Activated naive CD4-positive, alpha-beta T cell treated with anti-CD3 and anti-CD28 coated beads, Interleukin-2, amount 50 U/mL, for 72 hours (primary cell): ENCODE results near the gene MRGPRX1. TPM values are rescaled to one million over a fixed set of nuclear protein-coding genes. Genes with fewer than 3 reads are reported as not detected.
"Not testable (repeated sequence)": the region's sequence is repeated elsewhere in the genome, so short reads cannot be mapped to it uniquely, and the experiment has no call there.

ENCODE experiments used
- ATAC-seq, 2 donors: fragments of 150-1000 bp; cut with Tn5 transposase; 2 replicates each; pipeline ENCODE4 v1.10.0; 2021; ENCODE audit warnings: mild to moderate bottlenecking in 2 of 2, moderate library complexity in 2 of 2
- DNase-seq, 2 donors: peaks; one replicate each; pipeline ENCODE4 v3.0.0; 2021 to 2022; ENCODE audit warnings: low spot score in 2 of 2
- H3K27ac Mint-ChIP-seq, 2 donors: one replicate each; pipeline ENCODE4 v1.8.0; 2022; ENCODE audit warnings: mild to moderate bottlenecking in 2 of 2, mixed read lengths in 2 of 2
- H3K36me3 Mint-ChIP-seq, 2 donors: one replicate each; pipeline ENCODE4 v1.8.0; 2022; ENCODE audit warnings: mixed read lengths in 2 of 2
- H3K9me3 Mint-ChIP-seq, 2 donors: one replicate each; pipeline ENCODE4 v1.8.0; 2022; ENCODE audit warnings: mixed read lengths in 2 of 2
- total RNA-seq, 2 donors: library from RNA; stranded (reverse); gene quantifications; one replicate each; pipeline ENCODE4 v1.2.3, GENCODE V29; 2022

Gene MRGPRX1
- total RNA-seq, 2 donors from 2014 or later, result not detected

GRCh38 chr11:18900151-18900611, 39.0 kb downstream of the MRGPRX1 start:
- not testable (repeated sequence) for DNase-seq, H3K36me3 Mint-ChIP-seq, H3K27ac Mint-ChIP-seq, ATAC-seq, H3K9me3 Mint-ChIP-seq

- not testable (repeated sequence) for H3K36me3 Mint-ChIP-seq, DNase-seq, H3K27ac Mint-ChIP-seq, ATAC-seq
- H3K9me3 Mint-ChIP-seq, result peaks cover 0 to 12% of the 10 kb centered on the region in 2 donors
Observed at GRCh38 chr11:18891712-18892111, 47.5 kb downstream of the MRGPRX1 start.

GRCh38 chr11:18890615-18891014, 48.6 kb downstream of the MRGPRX1 start:
- Mint-ChIP-seq H3K36me3 (no peaks in the 10 kb centered on the region), H3K27ac (no peak overlapping the region), H3K9me3 (peaks cover 0 to 12% of the 10 kb centered on the region in 2 donors)
- ATAC-seq, result no peak
- no peak for DNase-seq

Other genes with a start within 250 kb of the MRGPRX1 start
- gene TMEM86A, start 240.6 kb downstream of the MRGPRX1 start, total RNA-seq, result 1 to 10 TPM in 1 of 2 donors, under 1 TPM in 1; 0.16 to 1.5 TPM
- gene IGSF22, start 213.2 kb downstream of the MRGPRX1 start, total RNA-seq, result under 1 TPM; 0.19 to 0.36 TPM
- not detected for gene PTPN5, start 147.6 kb downstream of the MRGPRX1 start, total RNA-seq
- gene MRGPRX2, start 121.3 kb upstream of the MRGPRX1 start, total RNA-seq, result under 1 TPM in 1 of 2 donors, not detected in 1; 0.86 TPM
- 10 to 100 TPM; 24.0 to 28.3 TPM for gene ZDHHC13, start 177.8 kb upstream of the MRGPRX1 start, total RNA-seq